OCI-LY1 (cell line): ENCODE measurements around the gene HLTF.

Experiments
- H2AFZ ChIP-seq: fragments of 200-600 bp; sonication (generic), shearing (Covaris generic); 2 replicates; pipeline ENCODE4 v1.6.0; 2014; ENCODE audit warnings: antibody characterized with exemption, mild to moderate bottlenecking, low read length
- H3F3A ChIP-seq: fragments of 200-600 bp; sonication (generic), shearing (Covaris generic); 2 replicates; pipeline ENCODE4 v1.6.0; 2014; ENCODE audit warnings: mild to moderate bottlenecking, antibody characterized with exemption, low read length, moderate library complexity; ENCODE audit not compliant: insufficient read depth
- H3K27ac ChIP-seq: fragments of 200-600 bp; sonication (generic); 2 replicates; pipeline ENCODE4 v1.5.1; 2014; ENCODE audit warnings: low read length, mixed run types, mild to moderate bottlenecking, low read depth; ENCODE audit not compliant: poor library complexity, severe bottlenecking
- H3K27me3 ChIP-seq: fragments of 200-600 bp; sonication (generic); 2 replicates; pipeline ENCODE4 v1.6.0; 2014; ENCODE audit warnings: antibody characterized with exemption, mild to moderate bottlenecking, low read length, moderate library complexity; ENCODE audit not compliant: insufficient read depth
- H3K36me3 ChIP-seq: fragments of 200-600 bp; sonication (generic); 2 replicates; pipeline ENCODE4 v1.6.1; 2014; ENCODE audit warnings: mild to moderate bottlenecking, antibody characterized with exemption, low read length, moderate library complexity, mixed read lengths; ENCODE audit not compliant: insufficient read depth
- H3K4me1 ChIP-seq: fragments of 200-600 bp; sonication (generic); 2 replicates; pipeline ENCODE4 v1.5.1; 2014; ENCODE audit warnings: mild to moderate bottlenecking, low read length, moderate library complexity; ENCODE audit not compliant: insufficient read depth, severe bottlenecking
- H3K4me2 ChIP-seq: fragments of 200-600 bp; sonication (generic), shearing (Covaris generic); 2 replicates; pipeline ENCODE4 v1.6.1; 2014; ENCODE audit warnings: low read length
- H3K4me3 ChIP-seq: fragments of 200-600 bp; sonication (generic); 2 replicates; pipeline ENCODE4 v1.5.1; 2014; ENCODE audit warnings: low read length, low read depth, mild to moderate bottlenecking, mixed read lengths; ENCODE audit not compliant: poor library complexity, severe bottlenecking
- H3K79me2 ChIP-seq: fragments of 200-600 bp; shearing (Covaris generic); 2 replicates; pipeline ENCODE4 v1.6.1; 2016; ENCODE audit warnings: mixed run types, low read length, mixed read lengths; ENCODE audit not compliant: insufficient read depth
- H3K9ac ChIP-seq: fragments of 200-600 bp; sonication (generic), shearing (Covaris generic); 2 replicates; pipeline ENCODE4 v1.6.1; 2014; ENCODE audit warnings: mild to moderate bottlenecking, low read length, mixed read lengths
- H3K9me2 ChIP-seq: fragments of 200-600 bp; sonication (generic), shearing (Covaris generic); 2 replicates; pipeline ENCODE4 v1.6.1; 2014; ENCODE audit warnings: low read depth, mild to moderate bottlenecking, low read length, mixed read lengths
- H3K9me3 ChIP-seq: fragments of 200-600 bp; shearing (Covaris generic); 2 replicates; pipeline ENCODE4 v1.6.1; 2014; ENCODE audit warnings: low read length, mixed read lengths
- H4K20me1 ChIP-seq: fragments of 200-600 bp; sonication (generic), shearing (Covaris generic); 2 replicates; pipeline ENCODE4 v1.6.0; 2016; ENCODE audit warnings: mild to moderate bottlenecking, low read length; ENCODE audit not compliant: insufficient read depth
- CTCF ChIP-seq: fragments of 200-600 bp; sonication (generic), shearing (Covaris generic); IDR thresholded peaks from 2 replicates; pipeline ENCODE4 v1.5.1; 2017; ENCODE audit warnings: mild to moderate bottlenecking, antibody characterized with exemption, low read length, moderate library complexity, mixed read lengths
- EZH2 ChIP-seq: fragments of 200-600 bp; sonication (generic), shearing (Covaris generic); IDR thresholded peaks from 2 replicates; pipeline ENCODE4 v1.8.0; 2017; ENCODE audit warnings: borderline replicate concordance, mixed run types, mild to moderate bottlenecking, antibody characterized with exemption, low read length, moderate library complexity, mixed read lengths

HLTF gene

GRCh38 chr3:149019580-149019979 is 66.8 kb downstream of the HLTF start:
- Histone ChIP-seq H3K4me1 (no peaks in the 10 kb centered on the region), H3K79me2 (no peaks in the 10 kb centered on the region), H3K9me2 (no peaks in the 10 kb centered on the region), H3K36me3 (peaks cover 69% of the 10 kb centered on the region), H3K27ac (no peak overlapping the region), H4K20me1 (no peaks in the 10 kb centered on the region), H3K27me3 (no peaks in the 10 kb centered on the region), H3K9ac (no peak overlapping the region), H3K4me2 (no peak overlapping the region), H2AFZ (no peak overlapping the region), H3K4me3 (no peak overlapping the region), H3F3A (no peaks in the 10 kb centered on the region), H3K9me3 (no peaks in the 10 kb centered on the region)
- TF ChIP-seq EZH2, result no peak

- Histone ChIP-seq H3K4me2 (no peak overlapping the region), H3K36me3 (peaks cover 66% of the 10 kb centered on the region), H3K9me2 (no peaks in the 10 kb centered on the region), H3K4me1 (no peaks in the 10 kb centered on the region), H3K9me3 (no peaks in the 10 kb centered on the region), H2AFZ (no peak overlapping the region), H3K27ac (no peak overlapping the region), H3K4me3 (no peak overlapping the region), H3K27me3 (no peaks in the 10 kb centered on the region), H3K9ac (no peak overlapping the region), H3K79me2 (no peaks in the 10 kb centered on the region), H3F3A (no peaks in the 10 kb centered on the region), H4K20me1 (no peaks in the 10 kb centered on the region)
- no peak for TF ChIP-seq CTCF
- TF ChIP-seq EZH2, result no peak
These were observed 68.1 kb downstream of the HLTF start for GRCh38 chr3:149018247-149018646.

GRCh38 chr3:149016669-149017541 is 69.4 kb downstream of the HLTF start:
- no peak for TF ChIP-seq EZH2
- Histone ChIP-seq H3K9me2 (no peaks in the 10 kb centered on the region), H3K9ac (no peak overlapping the region), H3K4me3 (no peak overlapping the region), H3K4me2 (no peak overlapping the region), H3F3A (no peaks in the 10 kb centered on the region), H4K20me1 (no peaks in the 10 kb centered on the region), H3K36me3 (peaks cover 69% of the 10 kb centered on the region), H2AFZ (no peak overlapping the region), H3K27me3 (no peaks in the 10 kb centered on the region), H3K79me2 (no peaks in the 10 kb centered on the region), H3K27ac (no peak overlapping the region), H3K9me3 (no peaks in the 10 kb centered on the region), H3K4me1 (no peaks in the 10 kb centered on the region)

GRCh38 chr3:149016242-149016641 is 70.1 kb downstream of the HLTF start:
- H3K36me3 ChIP-seq, result peaks cover 69% of the 10 kb centered on the region
- H3K27ac ChIP-seq, result no peak overlapping the region
- H3K79me2 ChIP-seq, result no peaks in the 10 kb centered on the region
- H3K4me2 ChIP-seq, result no peak overlapping the region
- H3K27me3 ChIP-seq, result no peaks in the 10 kb centered on the region
- no peaks in the 10 kb centered on the region for H3K9me3 ChIP-seq
- H3F3A ChIP-seq, result no peaks in the 10 kb centered on the region
- TF ChIP-seq EZH2, result no peak
- no peak for TF ChIP-seq CTCF
- no peak overlapping the region for H3K9ac ChIP-seq
- H3K4me3 ChIP-seq, result no peak overlapping the region
- H3K9me2 ChIP-seq, result no peaks in the 10 kb centered on the region
- H2AFZ ChIP-seq, result no peak overlapping the region
- H3K4me1 ChIP-seq, result no peaks in the 10 kb centered on the region
- no peaks in the 10 kb centered on the region for H4K20me1 ChIP-seq
